Activated CD8-positive, alpha-beta memory T cell treated with anti-CD3 and anti-CD28 coated beads, Interleukin-2, amount 50 U/mL, for 24 hours (primary cell): Measurements from ENCODE around the gene TMEM109.

Experiments used
- DNase-seq: peaks from one replicate; pipeline ENCODE4 v3.0.0-alpha.2; 2020; ENCODE audit errors: extremely low read depth

The TMEM109 gene

DNA sequence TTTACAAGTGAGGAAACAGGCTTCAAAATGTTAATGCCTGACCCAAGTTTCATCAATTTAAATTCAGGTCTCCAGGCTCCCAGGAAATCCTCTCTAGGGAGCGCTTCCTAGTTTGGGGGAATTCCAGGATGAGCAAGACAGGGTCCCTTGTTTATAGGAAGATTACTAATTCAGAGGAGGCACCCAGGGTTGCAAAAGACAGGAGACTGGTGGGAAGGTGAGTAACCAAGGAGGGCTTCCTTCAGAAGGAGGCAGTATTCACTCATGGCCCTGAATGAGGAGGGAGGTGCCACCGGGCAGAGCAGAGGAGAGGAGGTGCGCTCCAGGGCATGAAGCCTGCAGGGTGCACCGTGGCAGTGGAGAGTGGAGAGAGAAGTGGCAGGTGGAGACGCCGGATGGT, 11.9 kb downstream of the TMEM109 start:
- DNase-seq: no peak

DNA sequence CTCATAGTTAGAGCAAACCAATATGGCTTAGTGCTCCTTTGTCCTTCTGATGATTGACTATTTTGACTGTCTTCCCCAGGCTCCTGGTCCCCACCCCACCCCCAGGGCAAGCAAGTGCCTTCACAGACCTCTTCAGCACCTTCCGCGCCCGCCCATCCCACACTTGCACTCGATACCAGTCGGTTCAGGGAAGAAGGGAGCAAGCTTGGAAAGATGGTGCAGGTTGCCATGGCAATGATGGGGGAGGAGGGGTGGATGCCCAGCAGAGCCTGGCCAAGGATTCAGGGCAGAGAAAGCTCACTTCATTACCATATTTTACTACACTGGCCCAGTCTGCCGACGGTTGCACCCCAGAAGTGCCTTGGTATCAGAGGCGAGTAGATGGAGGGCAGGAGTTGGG, 12.5 kb downstream of the TMEM109 start:
- no peak for DNase-seq

DNA sequence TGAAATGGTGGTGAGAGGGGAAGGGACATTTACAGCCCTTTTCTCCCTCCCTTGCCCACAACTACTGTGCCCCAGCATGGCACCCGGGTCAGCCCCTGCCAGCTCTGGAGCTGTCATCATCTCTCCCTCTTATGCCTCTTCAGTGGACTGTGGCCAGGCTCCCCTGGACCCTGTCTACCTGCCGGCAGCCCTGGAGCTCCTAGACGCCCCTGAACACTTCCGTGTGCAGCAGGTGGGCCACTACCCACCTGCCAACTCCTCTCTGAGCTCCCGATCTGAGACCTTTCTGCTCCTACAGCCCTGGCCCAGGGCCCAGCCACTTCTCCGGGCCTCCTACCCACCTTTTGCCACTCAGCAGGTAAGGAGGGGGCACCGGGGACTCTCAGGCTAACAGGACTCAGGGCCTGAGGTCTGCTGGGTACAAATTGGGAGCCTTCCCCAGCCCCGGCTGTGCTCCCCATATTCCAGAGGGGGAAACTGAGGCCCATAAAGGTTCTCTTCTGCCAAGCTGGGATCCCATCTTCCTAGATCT, 13.2 kb downstream of the TMEM109 start:
- DNase-seq: no peak

DNA sequence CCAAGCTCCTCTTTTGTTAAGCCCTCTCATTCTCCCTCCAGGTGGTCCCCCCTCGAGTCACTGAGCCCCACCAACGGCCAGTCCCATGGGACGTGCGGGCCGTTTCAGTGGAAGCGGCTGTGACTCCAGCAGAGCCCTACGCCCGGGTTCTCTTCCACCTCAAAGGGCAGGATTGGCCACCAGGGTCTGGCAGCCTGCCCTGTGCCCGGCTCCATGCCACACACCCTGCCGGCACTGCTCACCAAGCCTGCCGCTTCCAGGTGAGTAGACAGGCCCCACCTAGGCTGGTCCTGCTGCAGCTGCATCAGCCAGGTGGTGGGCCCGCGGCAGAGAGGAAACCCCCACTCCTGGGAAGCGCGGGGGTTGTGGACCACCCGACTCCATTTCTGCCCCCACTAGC, 13.6 kb downstream of the TMEM109 start:
- DNase-seq: no peak

DNA sequence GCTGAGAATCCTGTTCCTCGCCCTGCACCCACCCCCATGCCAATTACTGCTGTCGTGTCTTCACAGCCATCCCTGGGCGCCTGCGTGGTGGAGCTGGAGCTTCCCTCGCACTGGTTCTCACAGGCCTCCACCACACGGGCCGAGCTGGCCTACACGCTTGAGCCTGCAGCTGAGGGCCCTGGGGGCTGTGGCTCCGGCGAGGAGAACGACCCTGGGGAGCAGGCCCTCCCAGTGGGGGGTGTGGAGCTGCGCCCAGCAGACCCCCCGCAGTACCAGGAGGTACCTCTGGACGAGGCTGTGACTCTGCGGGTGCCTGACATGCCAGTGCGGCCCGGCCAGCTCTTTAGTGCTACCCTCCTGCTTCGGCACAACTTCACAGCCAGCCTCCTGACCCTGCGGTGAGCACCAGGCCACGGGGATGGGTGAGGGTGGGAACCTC, 14.6 kb downstream of the TMEM109 start:
- DNase-seq: no peak

DNA sequence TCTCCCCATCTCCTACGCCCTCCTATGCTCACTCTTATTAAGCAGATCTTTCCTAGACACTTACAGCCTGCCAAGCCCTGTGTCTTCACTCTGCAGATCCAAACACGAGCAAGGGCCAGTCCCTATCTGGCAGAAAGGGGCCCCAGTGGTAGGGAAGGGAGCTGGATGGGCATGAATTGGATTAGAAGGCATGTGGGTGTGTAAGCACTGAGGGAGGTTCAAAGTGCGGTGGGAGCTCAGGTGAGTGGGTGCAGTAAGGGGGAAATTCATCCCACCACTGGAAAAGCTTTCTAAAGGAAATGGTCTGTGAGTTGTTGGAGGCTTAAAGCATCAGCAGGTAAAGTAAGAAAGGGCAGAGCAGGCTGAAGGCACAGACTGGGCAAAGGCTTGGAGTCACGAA, 15.8 kb downstream of the TMEM109 start:
- no peak for DNase-seq

DNA sequence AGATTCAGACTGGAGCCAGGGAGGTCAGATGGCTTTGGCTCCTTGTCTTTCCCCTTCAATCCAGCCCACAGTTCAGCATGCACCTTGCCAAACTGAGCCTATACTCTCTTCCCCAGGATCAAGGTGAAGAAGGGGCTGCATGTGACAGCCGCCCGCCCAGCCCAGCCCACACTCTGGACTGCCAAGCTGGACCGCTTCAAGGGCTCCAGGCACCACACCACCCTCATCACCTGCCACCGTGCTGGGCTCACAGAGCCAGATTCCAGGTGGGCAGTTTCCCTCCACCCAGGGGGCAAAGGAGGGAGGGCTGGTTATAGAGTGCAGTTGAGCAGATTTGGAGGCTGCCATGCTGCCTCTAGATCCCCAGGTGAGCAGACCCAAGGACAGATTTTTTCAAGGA, 16.4 kb downstream of the TMEM109 start:
- no peak for DNase-seq

DNA sequence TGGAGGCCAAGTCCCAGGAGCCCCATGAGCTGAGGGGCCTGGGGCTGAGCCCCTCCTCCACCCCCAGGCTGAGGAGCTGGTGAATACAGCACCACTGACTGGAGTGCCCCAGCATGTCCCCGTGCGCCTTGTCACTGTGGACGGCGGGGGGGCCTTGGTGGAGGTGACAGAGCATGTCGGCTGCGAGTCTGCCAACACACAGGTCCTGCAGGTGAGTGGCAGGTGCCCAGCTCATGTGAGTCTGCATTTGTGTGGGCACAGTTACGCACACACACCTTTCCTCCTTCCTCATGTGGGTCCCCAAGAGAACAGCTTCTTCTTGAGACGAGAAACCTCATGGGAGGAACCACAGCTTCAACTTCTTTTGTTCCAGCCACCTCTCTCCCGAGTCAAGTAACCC, 18.0 kb downstream of the TMEM109 start:
- no peak for DNase-seq

DNA sequence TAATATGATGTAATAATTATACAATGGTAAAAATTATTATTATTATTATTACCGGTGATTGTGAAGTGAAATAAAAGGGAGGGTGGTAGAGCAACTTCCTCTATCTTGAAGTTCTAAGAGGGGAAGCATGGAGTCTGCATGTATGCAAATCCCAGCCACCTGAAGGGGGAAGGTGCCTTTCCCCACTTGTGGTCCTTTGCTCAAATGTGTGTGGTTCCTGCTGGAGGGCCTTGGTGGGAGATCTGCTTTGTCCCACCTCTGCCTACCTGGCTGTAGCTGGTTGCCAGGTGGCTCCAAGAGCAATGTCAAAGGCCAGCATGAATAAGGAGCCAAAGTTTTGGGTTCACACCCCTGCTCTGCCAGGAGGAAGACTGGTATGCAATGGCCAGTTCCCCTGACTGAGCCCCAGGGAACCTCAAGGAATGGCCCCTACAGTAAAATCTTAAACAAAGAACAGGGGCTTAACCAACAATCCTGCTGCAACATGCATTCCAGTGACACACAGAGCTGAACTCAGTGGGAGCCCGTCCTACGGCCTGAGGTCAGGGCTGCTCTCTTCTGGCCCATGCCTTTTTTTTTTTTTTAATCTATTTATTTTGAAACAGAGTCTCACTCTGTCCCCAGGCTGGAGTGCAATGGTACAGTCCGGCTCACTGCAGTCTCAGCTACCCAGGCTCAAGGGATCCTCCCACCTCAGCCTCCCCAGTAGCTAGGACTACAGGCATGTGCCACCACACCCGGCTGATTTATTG, 18.8 kb downstream of the TMEM109 start:
- no peak for DNase-seq

DNA sequence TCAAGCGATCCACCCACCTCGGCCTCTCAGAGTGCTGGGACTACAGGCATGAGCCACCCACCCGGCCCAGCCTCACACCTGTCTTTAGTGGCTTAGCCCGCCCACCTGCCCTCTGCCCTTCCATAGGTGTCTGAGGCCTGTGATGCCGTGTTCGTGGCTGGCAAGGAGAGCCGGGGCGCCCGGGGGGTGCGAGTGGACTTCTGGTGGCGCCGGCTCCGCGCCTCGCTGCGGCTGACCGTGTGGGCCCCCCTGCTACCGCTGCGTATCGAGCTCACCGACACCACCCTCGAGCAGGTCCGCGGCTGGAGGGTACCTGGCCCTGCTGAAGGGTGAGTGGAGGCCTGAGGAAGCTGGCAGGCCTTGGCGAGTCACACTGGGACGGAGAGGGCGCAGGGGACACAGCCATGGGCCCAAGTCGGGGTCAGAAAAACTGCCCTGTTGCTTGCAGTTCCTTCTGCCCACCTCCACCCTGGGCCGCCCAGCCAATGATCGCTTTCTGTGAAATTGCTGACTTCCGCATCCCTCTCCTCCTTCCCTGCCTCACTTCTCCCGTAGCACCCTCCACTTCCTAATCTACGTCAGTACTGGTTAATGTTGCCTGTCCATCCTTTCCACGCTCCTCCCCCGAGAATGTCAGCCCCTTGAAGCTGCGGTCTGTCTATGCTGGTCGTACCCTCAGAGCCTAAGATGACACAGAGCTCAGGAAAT, 19.6 kb downstream of the TMEM109 start:
- DNase-seq: no peak

DNA sequence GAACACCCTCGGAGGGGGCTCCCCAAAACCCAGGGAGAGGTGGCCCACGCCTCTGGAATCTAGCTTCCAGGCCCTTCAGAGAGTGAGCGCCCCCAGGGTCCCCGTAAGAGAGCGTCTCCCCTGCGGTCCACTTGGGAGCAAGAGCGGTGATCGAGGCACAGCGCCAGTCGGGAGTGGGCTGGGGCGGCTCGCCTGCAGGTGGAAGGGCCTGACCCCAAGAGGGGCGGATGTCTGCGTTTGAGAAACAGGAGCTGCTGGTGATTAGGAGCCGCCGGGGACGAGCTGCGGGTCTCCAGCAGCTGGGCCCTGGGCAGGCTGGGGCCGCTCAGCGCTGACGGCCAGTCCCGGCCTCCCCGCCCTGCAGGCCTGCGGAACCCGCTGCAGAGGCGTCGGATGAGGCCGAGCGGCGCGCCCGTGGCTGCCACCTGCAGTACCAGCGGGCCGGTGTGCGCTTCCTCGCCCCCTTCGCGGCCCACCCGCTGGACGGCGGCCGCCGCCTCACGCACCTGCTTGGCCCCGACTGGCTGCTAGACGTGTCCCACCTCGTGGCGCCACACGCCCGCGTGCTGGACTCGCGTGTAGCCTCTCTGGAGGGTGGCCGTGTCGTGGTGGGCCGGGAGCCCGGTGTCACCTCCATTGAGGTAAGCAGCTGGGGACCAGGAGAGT, 20.3 kb downstream of the TMEM109 start:
- DNase-seq: no peak

DNA sequence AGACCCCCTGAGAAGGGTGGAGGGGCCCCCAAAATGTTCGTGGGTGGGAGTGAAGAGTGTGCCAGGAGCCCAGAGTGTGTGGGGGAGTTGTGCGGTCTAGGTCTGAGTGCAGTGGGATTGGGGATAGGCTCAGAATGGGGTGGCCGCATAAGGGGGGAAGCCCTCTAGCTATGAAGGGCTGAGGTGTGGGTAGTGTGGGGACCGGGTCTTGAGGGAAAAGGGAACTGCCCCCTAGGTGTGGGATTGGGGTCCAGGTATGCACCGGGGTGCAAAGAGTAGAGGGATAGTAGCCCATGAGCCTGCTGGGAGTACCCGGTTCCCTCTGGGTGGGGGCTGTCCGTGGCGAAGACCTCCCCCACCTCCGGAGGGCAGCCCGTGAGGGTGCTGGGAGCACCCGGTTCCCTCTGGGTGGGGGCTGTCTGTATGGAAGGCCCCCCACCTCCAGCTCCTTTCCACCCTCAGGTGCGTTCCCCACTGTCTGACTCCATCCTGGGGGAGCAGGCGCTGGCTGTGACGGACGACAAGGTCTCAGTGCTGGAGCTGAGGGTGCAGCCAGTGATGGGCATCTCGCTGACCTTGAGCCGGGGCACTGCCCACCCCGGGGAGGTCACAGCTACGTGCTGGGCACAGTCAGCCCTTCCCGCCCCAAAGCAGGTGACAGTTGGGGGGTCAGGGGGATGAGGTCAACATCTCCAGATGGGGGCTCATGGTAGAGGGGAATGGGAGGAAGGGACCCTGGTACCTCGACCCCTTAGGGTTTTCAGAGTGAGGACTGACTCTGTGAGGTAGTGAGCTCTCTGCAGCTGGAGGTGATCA, 21.0 kb downstream of the TMEM109 start:
- no peak for DNase-seq

DNA sequence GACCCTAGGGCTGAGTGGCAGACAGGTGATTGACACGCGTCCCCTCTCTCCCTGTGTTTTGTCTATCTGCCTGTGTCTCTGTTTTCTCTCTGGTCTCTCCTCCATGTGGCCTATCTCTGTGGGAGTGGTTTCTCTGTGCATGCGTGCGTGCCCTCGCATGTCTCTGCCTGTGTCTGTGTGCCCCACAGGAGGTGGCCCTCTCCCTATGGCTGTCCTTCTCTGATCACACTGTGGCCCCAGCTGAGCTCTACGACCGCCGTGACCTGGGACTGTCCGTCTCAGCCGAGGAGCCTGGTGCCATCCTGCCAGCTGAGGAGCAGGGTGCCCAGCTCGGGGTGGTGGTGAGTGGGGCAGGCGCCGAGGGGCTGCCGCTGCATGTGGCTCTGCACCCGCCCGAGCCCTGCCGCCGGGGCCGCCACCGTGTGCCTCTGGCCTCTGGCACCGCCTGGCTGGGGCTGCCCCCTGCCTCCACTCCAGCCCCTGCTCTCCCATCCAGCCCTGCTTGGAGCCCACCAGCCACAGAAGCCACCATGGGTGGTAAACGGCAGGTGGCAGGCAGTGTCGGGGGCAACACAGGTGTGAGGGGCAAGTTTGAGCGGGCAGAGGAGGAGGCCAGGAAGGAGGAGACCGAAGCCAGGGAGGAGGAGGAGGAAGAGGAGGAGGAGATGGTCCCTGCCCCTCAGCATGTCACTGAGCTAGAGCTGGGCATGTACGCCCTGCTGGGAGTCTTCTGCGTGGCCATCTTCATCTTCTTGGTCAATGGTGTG, 21.9 kb downstream of the TMEM109 start:
- no peak for DNase-seq

DNA sequence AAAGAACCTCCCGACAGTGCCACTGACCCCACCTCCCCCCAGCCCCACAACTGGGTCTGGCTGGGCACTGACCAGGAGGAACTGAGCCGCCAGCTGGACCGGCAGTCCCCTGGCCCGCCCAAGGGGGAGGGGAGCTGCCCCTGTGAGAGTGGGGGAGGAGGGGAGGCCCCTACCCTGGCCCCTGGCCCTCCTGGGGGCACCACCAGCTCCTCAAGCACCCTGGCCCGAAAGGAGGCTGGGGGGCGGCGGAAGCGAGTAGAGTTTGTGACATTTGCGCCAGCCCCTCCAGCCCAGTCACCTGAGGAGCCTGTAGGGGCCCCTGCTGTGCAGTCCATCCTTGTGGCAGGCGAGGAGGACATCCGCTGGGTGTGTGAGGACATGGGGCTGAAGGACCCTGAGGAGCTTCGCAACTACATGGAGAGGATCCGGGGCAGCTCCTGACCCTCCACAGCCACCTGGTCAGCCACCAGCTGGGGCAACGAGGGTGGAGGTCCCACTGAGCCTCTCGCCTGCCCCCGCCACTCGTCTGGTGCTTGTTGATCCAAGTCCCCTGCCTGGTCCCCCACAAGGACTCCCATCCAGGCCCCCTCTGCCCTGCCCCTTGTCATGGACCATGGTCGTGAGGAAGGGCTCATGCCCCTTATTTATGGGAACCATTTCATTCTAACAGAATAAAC, 22.6 kb downstream of the TMEM109 start:
- no peak for DNase-seq

DNA sequence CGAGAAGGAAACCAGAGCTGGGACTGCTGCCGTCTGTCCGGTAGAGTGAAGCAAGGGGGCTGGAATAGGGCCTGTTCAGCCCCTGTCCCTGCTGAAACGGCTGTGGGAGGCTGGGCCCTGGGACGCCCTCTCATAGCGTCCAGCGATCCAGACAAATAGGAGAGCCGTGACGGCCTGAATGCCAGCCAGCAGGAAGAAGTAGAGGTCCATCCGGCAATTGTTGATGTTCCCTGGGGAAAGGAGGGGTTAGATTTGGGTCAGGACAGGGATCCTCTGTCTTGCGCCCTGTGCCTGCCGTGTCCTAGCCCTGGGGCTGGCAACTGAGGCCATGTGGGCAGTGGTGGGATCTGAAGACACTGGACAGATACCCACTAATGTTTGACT, 23.2 kb downstream of the TMEM109 start:
- no peak for DNase-seq

DNA sequence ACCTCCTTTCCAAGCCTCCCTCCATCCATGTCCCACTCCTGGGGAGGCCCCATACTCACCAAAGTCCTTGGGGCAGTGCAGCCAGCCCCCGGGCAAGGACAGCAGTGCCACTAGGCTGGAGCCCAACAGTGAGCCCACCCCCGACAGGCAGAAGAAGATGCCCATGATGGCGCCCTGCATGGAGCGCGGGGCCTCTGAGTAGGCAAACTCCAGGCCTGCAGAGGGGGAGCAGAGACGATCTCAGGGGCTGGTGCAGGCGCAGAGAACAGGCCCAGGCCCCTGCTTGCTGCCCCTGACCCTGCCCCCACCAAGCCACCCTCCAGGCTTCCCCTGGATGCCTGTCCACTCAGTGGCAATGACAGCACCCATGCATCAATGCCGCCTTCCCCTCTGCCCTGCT, 23.9 kb downstream of the TMEM109 start:
- no peak for DNase-seq

DNA sequence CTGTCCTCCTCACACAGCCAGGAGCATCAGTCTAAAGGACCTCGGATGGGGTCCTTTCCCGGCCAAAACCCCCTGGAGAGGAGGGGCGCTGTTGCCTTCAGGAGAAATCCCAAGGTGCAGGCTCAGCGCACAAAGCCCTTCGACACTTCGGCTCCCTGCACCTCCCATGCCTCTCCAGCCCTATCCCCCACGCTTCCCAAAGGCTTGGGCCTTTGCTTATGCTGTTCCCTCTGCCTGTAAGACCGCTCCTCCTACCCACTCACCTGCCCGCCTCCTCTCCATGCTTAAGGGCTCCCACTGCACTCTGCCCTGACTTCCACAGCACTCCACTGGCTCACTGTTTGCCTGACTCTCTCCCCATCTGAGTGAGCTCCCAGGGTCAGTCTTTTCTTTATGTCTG, 24.5 kb downstream of the TMEM109 start:
- DNase-seq: no peak

DNA sequence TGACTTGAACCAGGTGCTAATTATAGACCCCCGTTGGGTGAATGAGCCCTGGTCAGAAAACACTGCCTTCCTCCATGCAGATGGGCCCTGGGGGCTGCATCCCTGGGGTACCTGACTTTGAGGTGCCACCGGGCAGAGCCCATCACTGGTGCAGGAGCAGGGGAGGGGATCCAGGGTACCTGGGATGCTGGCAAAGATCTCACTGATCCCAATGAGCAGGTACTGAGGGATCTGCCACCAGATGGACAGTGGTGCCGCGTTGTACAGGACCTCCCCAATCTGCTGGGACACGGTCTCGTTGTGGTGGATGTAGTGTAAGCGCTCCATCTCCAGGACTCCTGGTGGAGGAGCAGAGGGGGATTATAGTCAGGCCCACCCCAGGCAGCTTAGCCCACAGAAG, 25.3 kb downstream of the TMEM109 start:
- no peak for DNase-seq

DNA sequence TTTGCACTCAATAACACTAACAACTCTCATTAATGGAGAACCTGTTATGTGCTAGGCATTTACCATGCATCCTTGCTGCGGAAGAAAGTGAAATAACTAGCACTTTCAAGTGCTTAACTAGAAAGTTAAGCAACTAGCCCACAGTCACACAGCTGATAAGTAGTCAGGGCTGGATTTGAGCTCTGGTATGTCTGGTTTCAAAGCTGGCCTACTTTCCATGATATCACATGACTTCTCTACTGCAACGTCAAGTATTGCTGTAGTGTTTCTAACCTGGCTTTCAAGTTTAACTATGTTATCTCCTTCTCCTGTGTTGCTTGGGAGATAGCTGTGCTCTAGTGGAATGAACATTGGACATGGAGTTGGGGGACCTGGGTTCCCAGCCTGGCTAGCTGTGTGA, 25.9 kb downstream of the TMEM109 start:
- DNase-seq: no peak

DNA sequence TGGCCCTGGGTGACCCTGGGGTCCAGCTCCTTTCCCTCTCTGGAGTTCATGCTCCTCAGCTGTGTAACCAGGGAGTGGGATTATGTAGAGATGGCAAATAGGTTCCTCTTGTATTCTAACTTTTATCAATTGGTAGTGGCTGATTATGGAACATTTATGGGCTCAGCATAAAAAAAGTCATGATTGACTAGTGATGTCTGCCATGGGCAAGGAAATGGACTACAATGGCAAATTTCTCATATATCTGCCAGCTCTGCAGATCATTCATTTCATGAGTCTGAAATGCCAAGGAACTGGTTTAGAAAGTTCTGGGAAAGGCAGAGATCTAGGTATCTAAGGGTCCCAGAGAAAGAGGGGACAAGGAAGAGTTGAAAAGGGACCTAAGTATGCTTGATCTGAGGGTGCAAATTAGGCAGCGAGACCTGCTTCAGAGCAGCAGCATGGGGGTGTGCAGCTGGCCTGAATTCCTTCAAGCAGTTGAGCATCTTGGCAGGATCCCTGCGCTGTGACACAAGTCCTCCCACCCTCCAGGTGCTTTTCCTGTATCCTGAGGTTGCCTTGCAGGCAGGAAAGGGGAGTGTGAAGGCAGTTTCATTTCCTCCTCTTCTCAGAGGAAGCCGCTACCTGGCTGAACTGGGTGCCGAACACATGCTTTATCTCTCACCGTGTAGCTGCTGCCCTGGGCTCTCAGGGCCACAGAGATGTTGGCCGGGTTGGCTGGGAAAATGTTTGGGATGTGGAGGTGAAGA, 27.6 kb downstream of the TMEM109 start:
- DNase-seq: no peak
